Fibroblast of the aortic adventitia (primary cell): Measurements from ENCODE around the gene PFKFB3. TPM values are rescaled to one million over a fixed set of nuclear protein-coding genes. Genes with fewer than 3 reads are reported as not detected.

ENCODE experiments used
- DNase-seq: peaks from one replicate; pipeline ENCODE4 v3.0.0-alpha.2; 2010; ENCODE audit warnings: low read depth
- H3K4me3 ChIP-seq: 2 replicates; pipeline ENCODE4 v1.5.1; 2011; ENCODE audit warnings: low read depth, mild to moderate bottlenecking, control low read depth, low read length, moderate library complexity
- CTCF ChIP-seq: IDR thresholded peaks from 2 replicates; pipeline ENCODE4 v1.5.1; 2011; ENCODE audit warnings: mild to moderate bottlenecking, low read length, control low read depth, inconsistent platforms; ENCODE audit not compliant: insufficient read depth
- total RNA-seq: library from RNA; depleted of rRNA; stranded (reverse); fragments of >200 nt; gene quantifications from 2 replicates; pipeline ENCODE4 v1.2.3, GENCODE V29; 2012; ENCODE audit warnings: low replicate concordance

Gene PFKFB3
- total RNA-seq, 1 donor, result 23.0 TPM

DNA sequence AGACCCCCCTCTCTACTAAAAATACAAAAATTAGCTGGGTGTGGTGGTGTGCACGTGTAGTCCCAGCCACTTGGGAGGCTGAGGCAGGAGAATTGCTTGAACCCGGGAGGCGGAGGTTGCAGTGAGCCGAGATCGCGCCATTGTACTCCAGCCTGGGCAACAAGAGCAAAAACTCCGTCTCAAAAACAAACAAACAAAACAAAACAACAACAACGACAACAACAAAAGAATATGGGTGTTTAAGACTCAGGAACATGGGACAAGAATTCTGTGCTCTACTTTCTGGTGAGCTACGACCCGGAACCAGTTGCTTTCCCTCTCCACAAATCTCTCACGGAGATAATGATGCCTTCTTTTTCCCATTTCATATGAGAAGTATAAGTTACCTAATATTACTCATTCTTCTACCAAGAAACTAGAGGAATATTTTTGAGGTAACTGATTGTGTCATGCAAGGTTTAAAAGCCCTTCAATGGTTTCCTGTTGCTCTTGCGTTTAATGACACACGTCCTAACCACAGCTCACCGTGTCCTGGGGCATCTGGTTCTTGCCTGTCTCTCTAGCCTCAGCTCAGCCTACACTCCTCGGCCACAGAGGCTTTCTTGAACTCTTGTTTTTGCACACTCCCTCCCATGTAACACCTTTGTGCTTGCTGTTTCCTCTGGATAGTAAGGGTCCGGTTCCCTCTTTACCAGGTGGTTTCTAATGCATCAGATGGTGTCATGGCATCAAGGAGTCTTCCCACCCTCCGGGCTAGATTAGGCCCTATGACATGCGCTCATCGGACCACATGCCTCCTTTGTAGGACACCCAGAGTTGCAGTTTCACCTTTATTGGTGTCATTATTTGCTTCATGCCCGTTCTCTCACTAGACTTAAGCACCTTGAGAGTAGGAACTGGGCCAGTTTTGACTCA lies 67.5 kb downstream of the PFKFB3 start:
- no peak for DNase-seq
- no peak for TF ChIP-seq CTCF
- no peak overlapping the region for H3K4me3 ChIP-seq

DNA sequence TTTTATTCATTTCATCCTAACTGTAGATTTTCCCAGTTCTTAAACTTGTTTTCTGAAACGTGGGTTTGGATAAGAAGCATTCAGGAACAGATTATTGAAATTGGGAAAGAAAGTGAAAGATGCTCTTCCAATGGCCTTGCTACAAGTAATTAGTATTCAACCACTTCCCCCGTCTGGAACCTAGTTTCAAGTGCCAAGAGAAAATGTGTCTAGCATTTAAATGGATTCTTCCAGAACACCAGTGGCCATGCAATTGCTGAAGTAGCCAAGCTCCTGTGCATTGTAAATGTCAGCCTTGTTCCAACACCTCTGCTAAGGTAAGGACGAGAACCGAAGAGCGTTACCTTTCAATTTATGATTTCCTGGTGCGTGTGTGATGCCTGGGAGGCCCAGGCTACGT lies 68.2 kb downstream of the PFKFB3 start:
- no peak for DNase-seq
- no peak overlapping the region for H3K4me3 ChIP-seq
- no peak for TF ChIP-seq CTCF

DNA sequence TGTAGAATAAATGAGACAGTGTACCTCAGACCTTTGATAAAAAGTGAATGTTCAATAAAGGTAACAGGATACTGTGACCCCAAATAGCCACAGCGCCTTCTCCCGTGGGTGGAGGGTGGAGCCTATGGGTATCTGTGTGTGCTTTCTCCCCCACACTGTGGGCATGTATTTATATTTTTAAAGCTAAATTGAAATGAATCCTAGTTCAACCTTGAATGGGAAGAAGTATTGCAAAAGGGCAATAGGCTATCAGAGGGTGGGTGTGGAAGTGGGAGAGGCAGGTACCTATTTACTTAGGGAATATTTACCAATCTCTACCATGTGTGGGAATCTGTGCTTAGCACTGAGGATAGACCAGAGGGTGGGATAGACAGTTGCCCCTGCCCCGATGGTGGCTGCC lies 68.9 kb downstream of the PFKFB3 start:
- DNase-seq, result no peak
- H3K4me3 ChIP-seq, result no peak overlapping the region
- no peak for TF ChIP-seq CTCF

- H3K4me3 ChIP-seq, result no peak overlapping the region
- DNase-seq, result no peak
- TF ChIP-seq CTCF, result no peak
Observed at GRCh38 chr10:6272126-6272525, 69.4 kb downstream of the PFKFB3 start.

DNA sequence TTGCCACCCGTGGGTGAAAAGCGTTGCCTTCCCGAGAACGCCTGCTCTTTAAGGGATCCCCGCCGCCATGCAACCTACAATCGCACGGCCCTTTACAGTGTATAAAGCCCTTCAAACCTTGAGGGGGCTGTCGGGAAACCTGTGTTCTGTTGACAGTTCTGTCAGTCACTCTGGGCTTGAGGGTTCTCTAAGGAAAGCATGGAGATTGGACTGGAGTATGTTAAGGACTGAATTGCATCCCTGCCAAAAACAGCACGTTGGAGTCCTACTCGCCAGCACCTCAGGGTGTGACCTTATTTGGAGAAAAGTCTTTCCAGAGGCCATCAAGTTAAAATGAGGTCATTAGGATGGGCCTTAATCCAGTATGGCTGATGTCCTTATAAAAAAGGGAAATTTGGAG lies 70.6 kb downstream of the PFKFB3 start:
- TF ChIP-seq CTCF, result no peak
- H3K4me3 ChIP-seq, result no peak overlapping the region
- peak; percentile 38 for DNase-seq

DNA sequence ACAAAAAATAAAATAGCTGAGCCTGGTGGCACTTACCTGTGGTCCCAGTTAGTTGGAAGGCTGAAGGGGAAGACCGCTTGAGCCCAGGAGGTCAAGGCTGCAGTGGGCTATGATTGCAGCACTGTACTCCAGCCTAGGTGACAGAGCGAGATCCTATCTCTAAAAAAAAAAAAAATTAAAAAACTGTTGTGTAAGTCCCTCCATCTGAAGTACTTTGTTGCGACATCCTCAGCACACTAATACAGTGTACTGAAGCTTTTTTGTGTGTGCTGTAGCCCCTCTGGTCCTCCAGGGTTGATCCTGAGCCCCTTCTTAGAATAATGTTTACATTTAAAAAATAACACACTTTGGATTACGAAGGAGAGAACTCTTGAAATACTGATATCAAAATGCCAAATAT lies 71.3 kb downstream of the PFKFB3 start:
- TF ChIP-seq CTCF, result no peak
- DNase-seq, result peak; percentile 52

GRCh38 chr10:6274484-6274883 lies 71.8 kb downstream of the PFKFB3 start:
- DNase-seq, result no peak
- H3K4me3 ChIP-seq, result no peak overlapping the region
- no peak for TF ChIP-seq CTCF

More for the DNA sequence above, 71.3 kb downstream of the PFKFB3 start:
- no peak overlapping the region for H3K4me3 ChIP-seq
